RPMI8226 (cell line): ENCODE data around the gene CFAP97D1.

ENCODE experiments used
- DNase-seq: peaks from one replicate; pipeline ENCODE4 v3.0.0-alpha.2; 2015

CFAP97D1 gene

DNA sequence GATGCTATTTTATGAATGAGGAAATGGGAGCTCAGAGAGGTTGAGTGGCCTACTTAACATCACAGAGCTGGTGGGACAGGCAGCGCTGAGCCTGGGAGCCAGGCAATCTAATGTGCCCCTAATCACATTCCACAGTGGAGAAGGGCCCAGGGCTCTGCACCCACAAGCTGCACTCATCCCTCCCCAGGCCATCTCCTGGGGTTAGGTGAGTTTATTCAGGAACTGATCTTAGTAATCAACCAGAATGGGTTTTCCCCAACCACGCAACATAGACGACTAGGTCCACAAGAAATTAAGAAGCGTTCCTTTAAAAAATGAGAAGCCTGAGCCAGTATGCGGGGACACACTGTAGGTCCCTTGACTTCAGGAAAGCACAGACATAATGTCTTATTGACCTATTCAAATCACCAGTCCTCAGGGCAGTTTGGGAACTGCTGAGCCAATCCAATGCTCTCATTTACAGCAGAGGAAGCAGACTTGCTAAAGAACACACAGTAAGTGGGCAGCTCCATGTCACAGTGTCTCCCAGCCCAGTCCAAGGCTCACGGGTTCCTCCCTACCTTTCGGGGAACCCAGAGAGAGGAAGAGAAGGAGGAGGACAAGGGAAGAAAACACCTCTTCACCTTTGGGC lies 50.4 kb downstream of the CFAP97D1 start:
- DNase-seq = no peak

DNA sequence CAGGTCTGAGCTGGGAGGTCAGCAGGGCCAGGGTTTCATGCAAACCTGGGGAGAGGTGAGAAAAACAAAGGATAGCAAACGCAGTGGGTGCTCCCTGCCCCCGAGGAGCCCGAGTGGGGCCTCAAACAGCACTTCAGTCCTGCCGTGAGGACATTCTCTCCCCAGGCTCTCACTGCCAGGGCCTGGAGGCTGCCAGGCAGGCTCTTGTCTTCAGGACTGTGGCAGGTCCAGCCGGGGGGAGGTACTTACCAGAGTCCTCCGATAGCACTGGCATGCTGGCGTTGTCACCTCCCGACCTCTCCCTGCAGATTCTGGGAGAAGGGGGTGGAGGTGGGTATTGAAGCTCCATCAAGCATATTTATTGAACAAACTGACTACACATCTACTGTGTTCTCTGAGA lies 51.4 kb downstream of the CFAP97D1 start:
- DNase-seq = no peak

DNA sequence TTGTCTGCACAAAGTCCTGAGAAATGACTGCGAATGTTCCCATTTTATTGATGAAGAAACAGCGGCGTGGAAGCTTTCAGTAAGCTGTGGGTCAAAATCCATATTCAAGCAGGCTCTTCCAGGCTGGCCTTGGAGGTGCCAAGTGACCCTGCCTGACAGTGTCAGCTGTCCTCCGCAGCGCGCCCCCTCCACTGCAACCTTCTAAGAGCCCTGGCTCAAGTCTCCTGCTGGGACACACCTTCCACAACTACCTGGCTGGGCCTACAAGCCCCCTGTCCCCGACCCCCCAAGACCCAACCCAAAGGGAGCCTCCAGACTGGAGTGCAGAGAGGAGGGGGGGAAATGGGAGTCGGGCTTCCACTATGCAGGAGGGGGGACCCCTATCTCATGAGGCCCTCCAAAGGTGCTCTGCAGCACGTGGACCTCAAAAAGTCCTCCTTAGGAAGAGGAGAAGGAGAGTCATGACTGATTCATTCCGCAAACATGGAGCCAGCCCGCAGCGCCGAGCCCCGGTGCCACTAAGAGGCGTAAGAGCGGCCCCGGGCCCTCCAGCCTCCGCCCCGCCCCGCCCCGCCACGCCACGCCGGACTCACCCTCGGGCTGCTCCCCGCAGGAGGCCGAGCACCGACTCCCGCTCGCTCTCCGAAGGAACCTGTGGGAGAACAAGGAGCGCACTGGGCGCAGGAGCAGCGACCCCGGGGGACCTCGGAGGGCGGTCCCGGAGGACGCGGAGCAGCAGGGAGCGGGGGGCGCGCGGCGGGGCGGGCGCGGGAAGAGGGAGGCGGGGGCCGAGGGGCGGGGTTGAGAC lies 52.1 kb downstream of the CFAP97D1 start:
- no peak for DNase-seq

- peak; percentile 77 for DNase-seq
Observed at GRCh38 chr17:43832976-43833829, 53.0 kb downstream of the CFAP97D1 start, which contains the start of gene MPP3. MPP3 (minus strand) TSS chr17:43833146; CDS start chr17:43831906, 1,240 bp downstream.

DNA sequence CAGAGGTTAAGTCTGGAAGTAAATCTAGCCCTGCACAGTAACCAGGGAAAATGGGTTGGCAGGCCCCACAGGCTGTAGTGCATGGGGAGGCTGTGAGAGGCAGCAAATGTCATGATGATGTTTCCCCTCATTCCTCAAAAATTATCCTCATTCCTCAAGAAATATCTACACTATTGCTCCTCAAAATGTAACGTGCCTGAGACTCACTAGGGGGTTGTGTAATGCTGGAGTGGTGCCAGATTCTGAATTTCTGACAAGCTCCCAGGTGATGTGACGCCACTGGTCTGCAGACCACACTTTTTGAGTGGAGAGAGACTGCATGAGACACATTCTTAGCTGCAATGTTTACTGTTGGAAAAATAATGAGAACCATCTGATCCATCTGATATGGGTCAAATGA lies 53.9 kb downstream of the CFAP97D1 start:
- DNase-seq = no peak
